ENCODE results near the gene ITPK1.

DNA sequence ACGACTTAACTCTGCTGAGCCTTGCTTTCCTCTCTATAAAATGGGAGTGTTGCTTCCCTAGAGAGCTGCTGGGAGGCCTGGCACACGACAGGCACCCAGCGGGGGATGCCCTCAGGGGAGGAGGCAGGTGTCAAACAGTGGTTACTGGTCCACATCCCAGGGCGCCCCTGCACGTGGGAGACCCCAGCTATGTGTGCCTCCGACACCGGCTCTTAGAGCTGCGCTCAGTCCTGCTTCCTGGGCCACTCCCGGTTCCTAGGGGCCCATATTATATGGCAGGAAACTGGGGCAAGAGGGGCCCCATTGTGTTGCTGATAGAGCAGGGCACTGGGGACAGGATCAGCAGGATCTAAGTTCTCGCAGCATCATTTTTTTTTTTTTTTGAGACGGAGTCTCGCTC is 145.5 kb downstream of the ITPK1 start:
- no peak for TF ChIP-seq POLR2A (IDR thresholded peaks at IDR 0.05; ENCODE audit: low read depth, low read length)
- TF ChIP-seq POLR2AphosphoS5 (IDR thresholded peaks at IDR 0.05; ENCODE audit: low read depth, low read length), result no peak
- TF ChIP-seq TAF1 (IDR thresholded peaks at IDR 0.05; ENCODE audit: low read depth, low read length), result no peak
- TF ChIP-seq POU2F2 (IDR thresholded peaks at IDR 0.05; ENCODE audit: low read depth, low read length), result no peak
- no peak for TF ChIP-seq SPI1 (IDR thresholded peaks at IDR 0.05; ENCODE audit: low read depth, low read length)
